GM18951 (cell line): ENCODE measurements around the gene CDK10.

Experiments used
- POLR2A ChIP-seq: IDR thresholded peaks from 4 replicates; pipeline ENCODE4 v1.6.1; 2011; ENCODE audit warnings: mild to moderate bottlenecking; ENCODE audit not compliant: insufficient read length, insufficient read depth; ENCODE audit errors: extremely low read depth
- in situ Hi-C: fragments of 300-500 bp; cut with MboI; formaldehyde crosslinking; loops from one replicate; pipeline ENCODE4 v1.12.0; 2022; ENCODE audit warnings: low sequenced_read_pairs, mixed read lengths, inconsistent platforms; ENCODE audit not compliant: unreplicated experiment

CDK10 gene

GRCh38 chr16:89686520-89687091, at the start of gene CDK10:
Gene CDK10, plus strand, starts transcription at chr16:89686689. Its CDS starts 22 bp downstream, at chr16:89686711.
- TF ChIP-seq POLR2A: peak; percentile 96
- in situ Hi-C loops: no loop called here

GRCh38 chr16:89637379-89637778, 49.1 kb upstream of the CDK10 start:
- in situ Hi-C loops: no loop called here
- TF ChIP-seq POLR2A: no peak

GRCh38 chr16:89638455-89638854, 48.0 kb upstream of the CDK10 start:
- no peak for TF ChIP-seq POLR2A
- in situ Hi-C loops: no loop called here

GRCh38 chr16:89639385-89639784, 47.1 kb upstream of the CDK10 start:
- no peak for TF ChIP-seq POLR2A
- in situ Hi-C loops: no loop called here

GRCh38 chr16:89641458-89642119, 44.9 kb upstream of the CDK10 start:
- TF ChIP-seq POLR2A: no peak
- in situ Hi-C loops: no loop called here

- no peak for TF ChIP-seq POLR2A
- in situ Hi-C loops: no loop called here
Observed at GRCh38 chr16:89642574-89642973, 43.9 kb upstream of the CDK10 start.

- TF ChIP-seq POLR2A: no peak
Observed at GRCh38 chr16:89643769-89644300, 42.7 kb upstream of the CDK10 start.

GRCh38 chr16:89645122-89645521, 41.4 kb upstream of the CDK10 start:
- in situ Hi-C loops: no loop called here
- no peak for TF ChIP-seq POLR2A

More at GRCh38 chr16:89643769-89644300, 42.7 kb upstream of the CDK10 start:
- in situ Hi-C loops: no loop called here

GRCh38 chr16:89646270-89646669, 40.2 kb upstream of the CDK10 start:
- TF ChIP-seq POLR2A: no peak
- in situ Hi-C loops: no loop called here

- TF ChIP-seq POLR2A: no peak
- in situ Hi-C loops: no loop called here
Observed at GRCh38 chr16:89646906-89647305, 39.6 kb upstream of the CDK10 start.

GRCh38 chr16:89651584-89651983, 34.9 kb upstream of the CDK10 start:
- no peak for TF ChIP-seq POLR2A
- in situ Hi-C loops: no loop called here

- no peak for TF ChIP-seq POLR2A
- in situ Hi-C loops: no loop called here
Observed at GRCh38 chr16:89653656-89654295, 32.7 kb upstream of the CDK10 start.

GRCh38 chr16:89655062-89655643, 31.3 kb upstream of the CDK10 start:
- in situ Hi-C loops: no loop called here

More at GRCh38 chr16:89655062-89655643, 31.3 kb upstream of the CDK10 start:
- TF ChIP-seq POLR2A: no peak
